AG09309 (cell line): ENCODE data around the gene AGXT.

Experiments used
- DNase-seq: peaks from one replicate; pipeline ENCODE4 v3.0.0-alpha.2; 2010; ENCODE audit warnings: low read depth
- H3K4me3 ChIP-seq: 2 replicates; pipeline ENCODE4 v1.5.1; 2011; ENCODE audit warnings: mild to moderate bottlenecking, low read depth, low read length, moderate library complexity; ENCODE audit not compliant: control insufficient read depth
- CTCF ChIP-seq: IDR thresholded peaks from 2 replicates; pipeline ENCODE4 v1.5.1; 2011; ENCODE audit warnings: mild to moderate bottlenecking, low read depth, low read length, inconsistent platforms; ENCODE audit not compliant: insufficient read depth, control insufficient read depth; ENCODE audit errors: missing control alignments

AGXT gene

GRCh38 chr2:240874715-240875227 is 6.1 kb downstream of the AGXT start:
- no peak for DNase-seq
- no peak overlapping the region for H3K4me3 ChIP-seq
- no peak for TF ChIP-seq CTCF

- no peak for TF ChIP-seq CTCF
- no peak overlapping the region for H3K4me3 ChIP-seq
- no peak for DNase-seq
These were observed 6.8 kb downstream of the AGXT start for GRCh38 chr2:240875228-240876034.

- no peak for DNase-seq
- H3K4me3 ChIP-seq, result no peak overlapping the region
- no peak for TF ChIP-seq CTCF
These were observed 7.4 kb downstream of the AGXT start for GRCh38 chr2:240876035-240876474.

- no peak for TF ChIP-seq CTCF
- no peak for DNase-seq
- no peak overlapping the region for H3K4me3 ChIP-seq
These were observed 8.0 kb downstream of the AGXT start for GRCh38 chr2:240876475-240877251.

- no peak for TF ChIP-seq CTCF
- H3K4me3 ChIP-seq, result no peak overlapping the region
These were observed 9.1 kb downstream of the AGXT start for GRCh38 chr2:240877460-240878340.

More at GRCh38 chr2:240877460-240878340, 9.1 kb downstream of the AGXT start:
- DNase-seq, result no peak
